ENCODE data around the gene XAF1.
"Not testable (repeated sequence)": the region's sequence is repeated elsewhere in the genome, so short reads cannot be mapped to it uniquely, and the experiment has no call there.

The XAF1 gene, protein sequence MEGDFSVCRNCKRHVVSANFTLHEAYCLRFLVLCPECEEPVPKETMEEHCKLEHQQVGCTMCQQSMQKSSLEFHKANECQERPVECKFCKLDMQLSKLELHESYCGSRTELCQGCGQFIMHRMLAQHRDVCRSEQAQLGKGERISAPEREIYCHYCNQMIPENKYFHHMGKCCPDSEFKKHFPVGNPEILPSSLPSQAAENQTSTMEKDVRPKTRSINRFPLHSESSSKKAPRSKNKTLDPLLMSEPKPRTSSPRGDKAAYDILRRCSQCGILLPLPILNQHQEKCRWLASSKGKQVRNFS

DNA sequence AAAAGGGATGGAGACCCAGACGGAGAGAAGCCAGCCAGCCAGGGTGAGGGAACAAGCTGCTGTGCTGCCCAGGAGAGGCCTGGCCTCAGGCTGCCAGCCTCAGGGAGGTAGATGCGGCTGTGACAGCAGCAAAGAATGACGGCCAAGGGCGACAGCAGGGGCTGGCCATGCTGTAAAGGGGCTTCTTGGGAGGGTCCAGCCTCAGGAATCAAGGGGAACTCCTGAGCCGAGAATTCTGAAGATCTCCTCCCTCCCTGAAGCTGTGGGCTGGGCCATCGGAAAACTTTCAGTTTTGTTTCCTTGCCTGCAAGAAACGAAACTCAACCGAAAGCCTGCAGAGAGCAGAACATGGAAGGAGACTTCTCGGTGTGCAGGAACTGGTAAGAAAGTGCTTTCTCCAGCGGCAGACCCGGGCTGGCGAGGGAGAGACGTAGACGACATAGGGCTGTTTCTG lies at the start of gene XAF1:
XAF1 (plus strand) TSS at position 316 of the 454 bp plus-strand sequence; CDS start at position 349, 33 bp downstream.
- peak in 1 of 2 donors; percentile 17 for DNase-seq (ENCODE audit: low read depth in 2 of 2)

DNA sequence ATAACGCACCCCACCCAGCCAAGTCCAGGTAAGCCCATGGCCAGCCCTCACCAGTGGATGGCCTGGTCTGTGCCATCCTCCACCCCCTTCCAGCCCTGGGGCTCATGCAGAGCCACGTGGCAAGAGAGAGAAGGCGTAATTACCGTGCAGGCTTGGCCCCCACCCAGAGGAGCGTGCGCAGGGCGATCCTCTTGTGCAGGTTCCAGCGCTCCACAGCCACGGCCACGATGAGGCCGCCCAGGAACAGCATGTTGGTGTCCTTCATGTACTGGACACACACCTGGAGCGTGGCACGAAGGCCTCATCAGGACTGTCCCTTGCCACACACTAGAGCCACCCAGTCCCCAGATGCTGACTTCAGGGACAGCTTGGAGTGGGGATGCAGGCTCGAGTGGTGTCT lies 49.3 kb upstream of the XAF1 start:
- no peak for DNase-seq (ENCODE audit: low read depth in 2 of 2)

DNA sequence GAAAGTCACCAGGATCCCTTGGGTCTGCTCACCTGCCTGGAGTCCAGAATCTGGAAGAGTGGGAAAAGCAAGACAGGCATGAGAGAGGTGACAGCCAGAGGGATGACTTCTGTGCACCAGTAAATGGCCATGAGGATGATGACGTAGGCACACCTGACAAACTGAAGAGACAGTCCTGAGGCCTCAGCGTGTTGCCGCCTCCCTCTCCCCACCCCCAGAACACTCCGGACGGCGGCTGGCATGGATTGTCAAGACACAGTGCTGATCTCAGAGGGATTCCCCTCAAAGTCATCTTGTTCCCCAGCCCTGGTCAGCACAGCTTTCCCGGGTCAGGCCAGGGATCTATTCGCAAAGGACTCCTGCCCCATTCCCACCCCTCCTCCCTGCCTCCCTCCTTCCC lies 48.9 kb upstream of the XAF1 start:
- no peak for DNase-seq (ENCODE audit: low read depth in 2 of 2)

DNA sequence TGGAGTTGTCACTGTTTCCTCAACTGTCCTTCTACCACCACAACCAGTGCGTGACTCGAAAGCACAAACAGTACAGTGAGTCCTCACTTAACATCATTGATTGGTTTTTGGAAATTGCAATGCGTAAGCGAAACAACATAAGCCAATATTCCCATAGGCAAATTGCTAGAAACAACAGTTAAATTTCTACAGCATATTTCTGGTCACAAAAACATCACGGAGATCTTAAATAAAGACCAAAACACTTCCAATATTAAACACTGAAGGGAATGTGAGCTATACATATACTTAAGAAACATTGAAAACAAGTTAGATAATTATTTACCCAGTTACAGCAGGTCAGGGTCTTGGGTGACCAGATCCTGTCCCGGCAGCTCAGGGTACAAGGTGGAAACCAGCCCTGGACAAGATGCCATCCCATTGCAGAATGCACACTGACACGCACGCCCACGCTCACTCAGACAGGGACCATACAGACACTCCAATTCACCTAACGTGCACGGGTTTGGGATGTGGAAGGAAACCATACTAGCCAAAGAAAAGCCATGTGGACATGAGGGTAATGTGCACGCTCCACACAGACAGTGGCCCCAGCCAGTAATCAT lies 47.4 kb upstream of the XAF1 start:
- DNase-seq (ENCODE audit: low read depth in 2 of 2), result no peak

DNA sequence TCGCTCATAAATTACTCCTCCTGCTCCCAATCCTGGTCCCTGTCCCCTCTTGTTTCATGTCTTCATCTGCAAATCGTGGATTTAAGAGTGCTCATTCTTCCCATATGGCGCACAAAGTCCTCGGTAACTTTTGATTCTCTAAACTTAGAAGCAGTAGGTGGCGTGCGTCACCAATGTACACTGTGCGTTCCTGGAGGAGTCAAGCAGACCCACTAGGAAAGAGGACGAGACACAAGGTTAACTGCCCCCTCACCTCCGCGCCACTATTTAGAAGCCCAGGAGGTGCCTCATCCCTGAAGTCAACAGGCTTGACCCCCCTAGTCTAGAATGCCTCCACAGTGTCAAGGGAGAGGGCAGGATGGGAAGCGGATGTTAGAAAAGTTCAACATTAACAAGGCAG lies 45.5 kb upstream of the XAF1 start:
- no peak for DNase-seq (ENCODE audit: low read depth in 2 of 2)

DNA sequence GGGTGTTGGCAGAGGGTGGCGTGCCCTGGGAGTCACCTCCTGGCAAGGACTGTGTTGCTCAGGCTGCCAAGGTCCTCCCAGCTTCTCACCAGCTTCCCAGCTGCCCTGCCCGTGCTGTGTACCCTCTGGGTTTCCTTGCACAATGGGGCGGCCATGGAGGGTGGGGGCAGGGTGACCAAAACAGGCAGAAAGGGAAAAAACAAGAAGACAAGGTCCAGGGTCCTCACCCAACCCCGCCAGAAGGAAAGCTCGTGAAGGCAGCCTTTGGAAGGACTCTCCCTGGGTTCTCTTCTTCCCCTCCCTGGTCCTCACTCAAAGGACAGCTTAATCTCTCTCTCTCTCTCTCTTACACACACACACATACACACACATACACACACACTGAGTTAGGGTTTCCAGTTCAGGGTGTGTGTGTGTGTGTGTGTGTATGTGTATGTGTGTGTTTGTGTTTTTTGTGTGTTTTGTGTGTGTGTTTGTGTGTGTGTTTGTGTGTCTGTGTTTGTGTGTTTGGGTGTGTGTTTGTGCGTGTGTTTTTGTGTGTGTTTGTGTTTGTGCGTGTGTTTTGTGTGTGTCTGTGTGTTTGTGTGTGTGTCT lies 44.7 kb upstream of the XAF1 start:
- DNase-seq (ENCODE audit: low read depth in 2 of 2), result no peak

DNA sequence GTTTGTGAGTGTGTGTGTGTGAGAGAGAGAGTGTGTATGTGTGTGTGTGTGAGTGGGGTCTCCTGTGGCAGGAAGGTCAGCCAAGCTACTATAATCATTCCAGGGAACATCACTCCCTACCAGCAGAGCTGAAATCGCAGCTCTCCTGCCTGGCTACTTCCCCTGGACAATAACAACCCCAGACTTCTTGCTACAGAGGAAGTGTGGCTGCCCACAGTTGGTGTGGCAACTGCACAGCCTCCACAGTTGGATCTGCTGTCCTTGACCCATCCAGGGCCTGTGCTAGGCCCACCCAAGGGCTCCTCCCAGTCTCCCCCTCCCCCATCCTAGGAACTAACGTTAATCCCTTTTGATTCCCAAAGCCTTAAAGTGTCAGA lies 44.2 kb upstream of the XAF1 start:
- no peak for DNase-seq (ENCODE audit: low read depth in 2 of 2)

DNA sequence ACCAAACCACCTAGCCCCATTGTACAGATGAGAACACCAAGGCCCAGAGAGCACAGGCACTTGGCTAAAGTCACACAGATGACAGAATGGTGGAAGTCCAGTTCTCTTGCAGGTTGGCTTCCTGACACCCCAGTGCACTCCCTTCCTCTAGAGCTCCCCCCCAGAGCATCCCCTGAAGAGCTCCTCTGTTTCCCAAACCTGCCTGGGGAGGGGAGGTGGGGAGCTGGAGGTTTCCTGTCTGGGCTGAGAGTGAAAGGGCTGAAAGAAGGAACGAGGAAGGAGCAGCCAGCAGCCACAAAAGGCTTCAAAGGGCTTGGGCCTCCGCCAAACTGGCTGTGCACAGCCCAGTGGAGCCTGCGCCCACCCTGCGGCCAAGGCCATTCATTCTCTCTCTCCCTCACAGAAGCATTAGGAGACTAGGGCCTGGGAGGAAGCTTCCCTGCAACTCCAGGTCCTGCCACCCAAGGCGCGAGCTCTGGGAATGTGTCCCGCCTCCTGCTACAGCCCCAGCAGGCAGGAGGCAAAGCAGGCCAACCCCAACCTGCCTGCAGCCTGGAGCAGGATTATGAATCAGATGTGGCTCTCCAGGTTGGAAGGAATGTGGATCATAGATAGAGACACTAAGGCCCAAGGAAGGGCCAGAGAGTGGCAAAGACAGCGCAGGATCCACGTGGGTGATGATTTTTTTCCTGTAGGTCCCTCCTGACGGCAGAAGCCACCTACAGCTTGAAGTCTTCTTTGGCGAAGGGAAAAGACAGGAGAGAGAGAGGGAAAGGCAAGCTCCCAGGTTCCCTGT lies 43.6 kb upstream of the XAF1 start:
- DNase-seq (ENCODE audit: low read depth in 2 of 2), result no peak

DNA sequence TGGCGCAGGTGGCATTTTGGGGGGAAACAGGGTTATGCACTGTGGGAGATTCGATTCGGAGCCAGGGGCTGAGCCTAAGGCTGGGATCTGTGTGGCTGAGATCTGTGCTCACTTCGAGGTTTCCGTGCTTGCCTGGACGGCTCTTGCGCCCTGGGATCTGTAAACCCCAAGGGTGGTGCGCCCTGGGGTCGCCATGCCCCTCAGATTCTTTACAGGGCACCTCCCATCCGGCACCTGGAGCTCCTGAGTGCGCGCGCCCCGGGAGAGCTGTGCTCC lies 43.1 kb upstream of the XAF1 start:
- DNase-seq (ENCODE audit: low read depth in 2 of 2), result no peak

DNA sequence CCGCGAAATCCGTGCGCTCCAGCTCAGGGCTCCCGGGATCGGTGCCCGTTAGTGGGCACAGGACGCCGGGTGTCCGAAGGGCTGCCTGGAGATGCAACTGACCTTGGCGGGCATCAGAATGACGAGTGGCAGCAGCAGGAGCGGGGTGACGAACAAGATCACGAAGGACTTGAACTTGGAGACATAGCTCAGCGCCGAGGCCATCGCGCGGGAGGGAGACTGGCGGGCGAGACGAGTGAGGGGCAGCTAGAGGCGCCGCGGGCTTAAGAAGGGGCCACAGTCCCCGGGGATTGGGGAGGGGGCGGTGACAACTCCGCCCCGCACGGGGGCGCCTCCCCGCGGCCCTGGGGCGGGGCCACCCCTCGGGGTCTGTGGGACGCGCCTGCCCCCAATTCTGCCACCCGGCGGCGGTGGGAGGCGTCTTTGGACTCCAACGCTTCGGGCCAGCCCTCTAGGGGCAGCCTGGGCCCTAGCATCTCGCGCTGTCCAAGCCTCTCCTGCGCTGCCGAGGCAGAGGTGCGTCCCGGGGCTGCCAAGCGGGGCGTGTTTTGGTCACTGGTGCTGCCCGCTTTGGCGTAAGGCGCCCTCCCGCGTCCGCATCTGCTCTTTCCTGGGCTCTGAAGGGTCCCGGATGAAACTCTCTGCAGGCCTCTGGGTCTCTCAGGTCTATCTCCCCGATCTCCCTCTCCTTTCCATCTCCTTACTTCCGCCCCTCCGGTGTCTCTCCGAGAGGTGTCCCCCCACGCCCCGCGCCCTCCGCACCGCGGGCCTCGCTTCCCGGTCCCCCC lies 42.5 kb upstream of the XAF1 start, which contains the start of gene SLC13A5:
SLC13A5 (minus strand) TSS at position 240 of the 788 bp plus-strand sequence; CDS start at position 204, 36 bp downstream.
- peak; percentile 2 to 13 for DNase-seq (ENCODE audit: low read depth in 2 of 2)

DNA sequence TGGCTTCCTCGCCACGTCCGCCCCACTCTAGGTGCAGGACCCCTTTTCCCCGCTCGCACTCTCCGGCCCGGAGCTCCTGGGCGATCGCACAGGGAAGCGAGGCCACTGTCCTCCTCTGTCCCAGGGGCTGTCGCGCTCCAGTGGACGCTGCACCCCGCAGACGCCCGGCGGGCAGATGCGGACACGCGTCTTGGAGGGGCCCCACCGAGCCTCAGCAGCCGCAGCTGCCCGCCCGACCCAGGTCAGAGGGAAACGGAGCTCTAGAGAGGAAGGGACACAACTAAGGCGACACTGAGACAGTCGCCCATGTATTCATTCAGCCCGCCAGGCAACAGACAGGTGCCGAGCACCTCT lies 42.0 kb upstream of the XAF1 start:
- no peak for DNase-seq (ENCODE audit: low read depth in 2 of 2)

DNA sequence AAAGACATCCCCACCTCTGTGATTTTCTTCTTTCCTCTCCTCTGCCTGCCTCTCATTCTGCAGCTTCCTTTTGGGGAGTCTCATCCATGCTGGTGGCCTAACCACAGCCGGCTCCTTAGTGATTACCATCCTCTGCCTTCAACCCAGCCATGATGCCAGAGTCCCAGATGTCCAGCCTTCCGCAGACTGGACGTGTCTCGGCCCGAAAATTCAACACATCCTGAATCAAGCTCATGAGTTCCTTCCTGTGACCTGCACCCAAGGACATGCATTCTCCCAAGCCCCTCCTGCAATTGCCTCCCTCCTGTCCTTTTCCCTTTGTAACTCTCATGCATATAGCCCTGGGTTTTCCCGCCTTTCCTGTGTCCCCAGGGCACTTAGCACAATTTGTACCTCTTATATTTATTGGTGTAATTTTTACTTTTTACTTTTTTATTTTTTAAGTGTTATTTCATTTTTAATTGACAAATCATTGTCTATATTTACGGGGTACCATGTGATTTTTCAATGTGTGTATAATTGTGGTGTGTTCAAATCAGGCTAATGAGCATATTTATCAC lies 41.5 kb upstream of the XAF1 start:
- no peak for DNase-seq (ENCODE audit: low read depth in 2 of 2)

DNA sequence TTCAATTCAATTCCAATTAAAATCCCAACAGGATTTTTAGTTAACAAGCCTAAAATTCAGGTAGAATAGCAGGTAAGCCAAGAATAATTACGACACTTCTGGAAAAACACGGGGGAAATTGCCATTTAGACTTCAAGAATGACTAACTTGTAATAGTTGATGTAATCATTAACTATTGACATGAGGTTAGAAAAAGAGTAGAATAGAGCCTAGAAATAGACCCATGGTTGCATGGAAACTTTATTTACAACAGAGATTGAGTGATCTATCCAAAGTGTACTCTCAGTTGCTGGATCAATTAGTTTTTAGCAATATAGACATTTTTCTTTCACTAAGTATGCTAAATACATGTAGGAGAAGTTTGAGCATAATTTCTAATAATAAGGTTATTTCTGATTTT lies 39.1 kb upstream of the XAF1 start:
- no peak for DNase-seq (ENCODE audit: low read depth in 2 of 2)

DNA sequence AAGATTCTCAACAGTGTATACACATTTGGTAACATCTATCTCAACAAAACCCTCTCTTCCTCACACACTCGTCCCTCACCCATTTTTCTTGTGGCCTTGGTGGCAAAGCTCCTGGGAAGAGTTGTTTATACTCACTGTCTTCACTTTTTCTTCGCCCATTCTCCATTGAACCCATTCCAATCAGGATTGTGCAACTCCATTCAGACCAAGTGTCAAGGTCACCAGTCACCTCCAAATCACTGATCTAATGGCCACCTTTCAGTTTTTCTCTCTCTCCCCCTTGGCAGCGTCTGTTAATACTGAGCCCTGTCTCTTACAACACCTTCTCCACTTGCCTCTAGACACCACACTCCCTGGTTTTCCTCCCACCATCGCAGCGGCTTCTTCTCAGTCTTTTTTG lies 34.1 kb upstream of the XAF1 start:
- no peak for DNase-seq (ENCODE audit: low read depth in 2 of 2)

DNA sequence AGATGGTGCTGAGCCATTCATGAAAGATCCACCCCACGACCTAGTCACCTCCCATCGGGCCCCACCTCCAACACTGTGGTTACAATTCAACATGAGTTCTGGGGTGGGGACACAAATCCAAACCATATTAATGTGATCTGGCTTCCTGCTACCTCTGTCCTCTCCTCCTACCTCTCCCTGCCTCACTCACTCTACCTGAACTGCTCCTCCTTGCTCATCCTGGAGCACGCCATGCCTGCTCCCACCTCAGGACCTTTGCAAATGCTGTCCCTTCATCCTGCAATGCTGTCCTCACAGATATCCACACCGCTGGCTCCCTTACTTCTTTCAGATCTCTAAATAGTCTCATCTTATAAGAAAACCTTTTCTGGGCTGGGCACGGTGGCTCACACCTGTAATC lies 31.8 kb upstream of the XAF1 start:
- no peak for DNase-seq (ENCODE audit: low read depth in 2 of 2)

DNA sequence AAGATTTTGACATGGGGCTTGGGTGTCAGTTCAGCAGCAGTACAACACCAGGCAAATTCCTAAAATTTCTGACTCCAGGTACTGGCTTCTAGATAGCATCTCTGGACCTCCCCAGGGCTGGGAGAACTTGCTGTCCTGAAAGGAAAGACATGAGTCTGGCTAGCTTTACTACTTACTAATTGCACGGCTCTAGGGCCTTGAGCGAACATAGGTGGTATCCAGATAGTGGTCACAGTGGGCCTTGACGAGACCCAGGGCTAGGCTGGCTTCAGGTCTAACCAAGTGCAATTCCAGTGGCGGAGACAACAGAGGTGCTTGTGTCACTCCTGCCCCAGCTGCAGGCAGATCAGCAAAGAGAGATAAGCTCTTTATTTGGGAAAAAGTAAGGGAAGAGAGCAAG lies 26.3 kb upstream of the XAF1 start:
- DNase-seq (ENCODE audit: low read depth in 2 of 2), result no peak

DNA sequence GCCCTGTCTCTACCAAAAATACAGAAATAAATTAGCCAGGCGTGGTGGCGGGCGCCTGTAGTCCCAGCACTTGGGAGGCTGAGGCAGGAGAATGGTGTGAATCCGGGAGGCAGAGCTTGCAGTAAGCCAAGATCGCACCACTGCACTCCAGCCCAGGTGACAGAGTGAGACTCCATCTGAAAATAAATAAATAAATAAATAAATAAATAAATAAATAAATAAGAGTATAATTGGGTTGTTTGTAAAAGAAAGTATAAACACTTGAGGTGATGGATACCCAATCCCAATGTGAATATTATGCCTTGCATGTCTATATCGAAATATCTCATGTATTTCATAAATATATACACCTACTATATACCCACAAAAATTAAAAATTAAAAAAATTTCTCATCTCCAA lies 9.2 kb upstream of the XAF1 start:
- DNase-seq (ENCODE audit: low read depth in 2 of 2), result not testable (repeated sequence)

DNA sequence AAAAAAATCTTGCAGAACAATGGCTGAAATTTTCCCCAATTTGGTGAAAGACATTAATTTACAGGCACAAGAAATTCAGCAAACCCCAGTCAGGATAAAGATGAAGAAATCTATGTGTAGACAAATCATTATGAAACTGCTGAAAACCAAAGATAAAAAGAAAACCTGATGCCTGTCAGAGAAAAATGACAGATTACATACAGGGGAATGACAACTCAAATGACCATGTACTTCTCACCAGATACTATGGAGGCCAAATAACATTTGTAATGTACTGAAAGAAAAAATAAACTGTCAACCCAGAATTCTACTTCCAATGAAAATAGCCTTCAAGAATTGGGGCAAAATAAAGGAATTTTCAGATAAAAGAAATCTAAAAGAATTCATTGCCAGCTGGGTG lies 7.2 kb upstream of the XAF1 start:
- no peak for DNase-seq (ENCODE audit: low read depth in 2 of 2)

DNA sequence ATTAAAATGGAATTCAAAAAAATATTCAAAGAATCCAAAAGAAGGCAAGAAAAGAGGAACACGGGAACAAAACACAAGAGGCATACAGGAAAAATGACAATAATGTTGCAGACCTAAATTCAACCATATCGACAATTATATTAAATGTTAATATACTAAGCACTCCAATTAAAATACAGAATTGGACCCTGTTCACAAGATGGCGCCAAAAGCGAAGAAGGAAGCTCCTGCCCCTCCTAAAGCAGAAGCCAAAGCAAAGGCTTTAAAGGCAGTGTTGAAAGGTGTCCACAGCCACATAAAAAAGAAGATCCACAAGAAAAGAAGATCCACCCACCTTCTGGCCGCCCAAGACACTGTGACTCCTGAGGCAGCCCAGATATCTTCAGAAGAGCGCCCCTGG lies 6.3 kb upstream of the XAF1 start:
- no peak for DNase-seq (ENCODE audit: low read depth in 2 of 2)

DNA sequence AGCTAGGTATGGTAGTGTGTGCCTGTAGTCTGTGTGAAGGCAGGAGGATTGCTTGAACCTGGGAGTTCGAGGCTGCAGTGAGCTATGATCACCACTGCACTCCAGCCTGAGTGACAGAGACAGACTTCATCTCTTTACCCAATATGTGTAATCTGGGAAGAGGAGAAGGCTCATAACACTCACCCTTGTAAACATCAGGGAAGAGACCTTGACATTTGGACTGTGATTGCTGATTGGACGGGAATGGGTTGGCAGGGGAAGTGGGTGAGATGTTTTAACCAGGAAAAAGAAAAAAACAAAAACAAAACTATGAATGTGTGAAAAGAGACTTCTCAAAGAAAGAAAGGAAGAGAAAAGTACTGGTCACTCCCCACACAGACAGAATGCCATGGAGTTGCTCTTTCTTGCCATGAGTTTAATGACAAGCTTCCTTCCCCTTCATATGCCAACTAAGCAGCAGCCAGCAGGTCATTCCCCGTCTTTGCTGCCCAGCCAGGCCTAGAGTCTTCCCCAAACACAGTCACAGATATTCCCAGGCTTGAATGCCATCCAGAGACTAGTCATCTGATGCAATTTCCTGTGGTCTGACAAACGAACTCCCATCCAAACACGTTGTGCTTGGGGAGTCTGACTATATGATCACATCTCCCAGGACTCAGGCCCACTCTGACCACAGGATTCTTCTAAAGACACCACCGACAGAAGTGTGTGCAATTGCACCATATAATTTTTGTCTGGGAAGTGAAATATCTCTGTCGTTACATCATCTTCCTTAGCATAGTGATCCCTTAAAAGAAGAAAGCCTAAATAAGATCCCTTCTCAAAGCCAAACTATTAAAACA lies 3.6 kb upstream of the XAF1 start:
- no peak for DNase-seq (ENCODE audit: low read depth in 2 of 2)

DNA sequence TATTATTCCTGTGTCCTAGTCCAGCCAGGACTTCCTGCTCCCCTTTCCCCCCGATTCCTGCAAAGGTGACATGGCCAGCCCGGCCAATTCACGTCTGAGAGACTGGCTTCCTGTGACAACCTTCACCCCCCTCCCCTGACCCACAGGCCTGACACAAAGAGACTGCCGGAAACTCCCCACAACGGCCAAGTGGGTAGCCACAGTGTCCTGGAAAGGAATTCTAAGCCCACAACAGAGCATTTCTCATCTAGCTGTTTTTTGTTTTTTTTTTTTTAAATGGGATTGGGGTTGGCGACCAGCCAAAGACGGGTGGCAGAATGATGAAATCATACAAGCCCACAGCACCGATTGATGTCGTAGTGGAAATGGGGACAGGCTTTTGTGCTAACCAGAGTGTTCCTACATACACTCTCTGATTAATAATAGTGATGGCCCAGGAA lies 2.8 kb upstream of the XAF1 start:
- peak in 1 of 2 donors; percentile 28 for DNase-seq (ENCODE audit: low read depth in 2 of 2)

All from stimulated activated CD8-positive, alpha-beta memory T cell treated with anti-CD3 and anti-CD28 coated beads, Interleukin-2, amount 100 ng/mL, for 48 hours (primary cell).